Mesothelial cell of epicardium (in vitro differentiated cells): Measurements from ENCODE around the gene KIAA0319L. TPM values are rescaled to one million over a fixed set of nuclear protein-coding genes. Genes with fewer than 3 reads are reported as not detected.

Source experiments
- DNase-seq, 2 experiments: peaks; one replicate each; pipeline ENCODE4 v3.0.0; 2021; ENCODE audit warnings: low spot score in 2 of 2; ENCODE audit not compliant: unreplicated experiment in 2 of 2
- H3K27ac Mint-ChIP-seq: 2 replicates; pipeline ENCODE4 v1.8.0; 2021; ENCODE audit warnings: mixed read lengths
- H3K27me3 Mint-ChIP-seq: 2 replicates; pipeline ENCODE4 v1.8.0; 2021; ENCODE audit warnings: low read depth, mixed read lengths
- H3K36me3 Mint-ChIP-seq: 2 replicates; pipeline ENCODE4 v1.8.0; 2021; ENCODE audit warnings: mixed read lengths
- H3K4me1 Mint-ChIP-seq: 2 replicates; pipeline ENCODE4 v1.8.0; 2021; ENCODE audit warnings: mixed read lengths
- H3K4me3 Mint-ChIP-seq: 2 replicates; pipeline ENCODE4 v1.8.0; 2021; ENCODE audit warnings: mild to moderate bottlenecking, moderate library complexity, mixed read lengths
- H3K9me3 Mint-ChIP-seq: 2 replicates; pipeline ENCODE4 v1.8.0; 2021; ENCODE audit warnings: mixed read lengths
- total RNA-seq: library from RNA; stranded (reverse); gene quantifications from 3 replicates; pipeline ENCODE4 v1.2.1, GENCODE V29; 2021
- TF ChIP-seq, protein P1 (sequence below): fragments of 200-600 bp; sonication (generic); IDR thresholded peaks from one replicate; pipeline ENCODE4 v1.5.0; 2021; ENCODE audit warnings: antibody characterized with exemption; ENCODE audit not compliant: unreplicated experiment

The KIAA0319L gene
- total RNA-seq, 1 donor from 2014 or later, result 72.5 TPM

DNA sequence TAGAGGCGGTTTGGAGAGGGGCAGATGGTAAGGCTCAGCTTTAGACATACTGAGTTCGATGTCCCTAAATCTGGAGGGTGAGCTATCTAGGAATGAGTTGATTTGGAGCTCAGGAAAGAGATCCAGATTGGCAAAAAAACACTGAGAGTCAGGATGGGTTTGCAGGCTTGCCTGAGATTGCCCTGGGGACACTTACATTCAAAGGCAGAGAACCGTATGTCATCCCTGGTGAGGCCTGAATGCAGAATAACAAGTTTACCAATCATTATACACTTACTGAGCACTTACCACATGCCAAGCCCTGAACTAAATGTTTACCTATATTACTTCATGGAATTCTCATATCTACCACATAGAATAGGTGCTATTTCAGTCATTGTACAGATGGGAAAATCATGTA lies 43.4 kb upstream of the KIAA0319L start:
- no peaks in the 10 kb centered on the region for H3K27me3 Mint-ChIP-seq
- TF ChIP-seq, protein P1, sequence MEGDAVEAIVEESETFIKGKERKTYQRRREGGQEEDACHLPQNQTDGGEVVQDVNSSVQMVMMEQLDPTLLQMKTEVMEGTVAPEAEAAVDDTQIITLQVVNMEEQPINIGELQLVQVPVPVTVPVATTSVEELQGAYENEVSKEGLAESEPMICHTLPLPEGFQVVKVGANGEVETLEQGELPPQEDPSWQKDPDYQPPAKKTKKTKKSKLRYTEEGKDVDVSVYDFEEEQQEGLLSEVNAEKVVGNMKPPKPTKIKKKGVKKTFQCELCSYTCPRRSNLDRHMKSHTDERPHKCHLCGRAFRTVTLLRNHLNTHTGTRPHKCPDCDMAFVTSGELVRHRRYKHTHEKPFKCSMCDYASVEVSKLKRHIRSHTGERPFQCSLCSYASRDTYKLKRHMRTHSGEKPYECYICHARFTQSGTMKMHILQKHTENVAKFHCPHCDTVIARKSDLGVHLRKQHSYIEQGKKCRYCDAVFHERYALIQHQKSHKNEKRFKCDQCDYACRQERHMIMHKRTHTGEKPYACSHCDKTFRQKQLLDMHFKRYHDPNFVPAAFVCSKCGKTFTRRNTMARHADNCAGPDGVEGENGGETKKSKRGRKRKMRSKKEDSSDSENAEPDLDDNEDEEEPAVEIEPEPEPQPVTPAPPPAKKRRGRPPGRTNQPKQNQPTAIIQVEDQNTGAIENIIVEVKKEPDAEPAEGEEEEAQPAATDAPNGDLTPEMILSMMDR, result no peak
- H3K36me3 Mint-ChIP-seq, result peaks cover 22% of the 10 kb centered on the region
- no peak overlapping the region for H3K4me3 Mint-ChIP-seq
- no peaks in the 10 kb centered on the region for H3K9me3 Mint-ChIP-seq
- no peak overlapping the region for H3K27ac Mint-ChIP-seq
- no peak for DNase-seq
- peaks cover 13% of the 10 kb centered on the region for H3K4me1 Mint-ChIP-seq

DNA sequence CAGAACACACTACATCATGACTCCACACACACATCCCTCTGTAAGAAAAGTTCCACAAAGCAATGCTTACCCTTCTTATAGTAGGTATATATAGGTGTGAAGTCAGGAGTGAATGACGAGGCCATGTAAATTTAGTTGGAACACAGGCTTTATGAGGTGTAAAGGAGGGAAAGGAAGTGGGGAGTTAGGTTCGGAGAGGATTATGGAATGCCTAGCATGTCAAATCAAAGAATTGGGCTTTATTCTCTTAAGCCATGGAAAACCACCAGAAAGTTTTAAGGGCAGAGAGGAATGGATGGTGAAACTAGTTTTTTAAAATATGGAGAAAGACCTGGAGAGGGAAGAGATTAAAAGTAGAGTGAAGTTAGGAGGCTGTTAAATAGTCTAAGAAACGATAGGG lies 42.2 kb upstream of the KIAA0319L start:
- peaks cover 4% of the 10 kb centered on the region for H3K4me1 Mint-ChIP-seq
- H3K36me3 Mint-ChIP-seq, result peaks cover 20% of the 10 kb centered on the region
- H3K27me3 Mint-ChIP-seq, result no peaks in the 10 kb centered on the region
- TF ChIP-seq, protein P1, result no peak
- no peak overlapping the region for H3K4me3 Mint-ChIP-seq
- DNase-seq, result no peak
- H3K27ac Mint-ChIP-seq, result no peak overlapping the region
- no peaks in the 10 kb centered on the region for H3K9me3 Mint-ChIP-seq

DNA sequence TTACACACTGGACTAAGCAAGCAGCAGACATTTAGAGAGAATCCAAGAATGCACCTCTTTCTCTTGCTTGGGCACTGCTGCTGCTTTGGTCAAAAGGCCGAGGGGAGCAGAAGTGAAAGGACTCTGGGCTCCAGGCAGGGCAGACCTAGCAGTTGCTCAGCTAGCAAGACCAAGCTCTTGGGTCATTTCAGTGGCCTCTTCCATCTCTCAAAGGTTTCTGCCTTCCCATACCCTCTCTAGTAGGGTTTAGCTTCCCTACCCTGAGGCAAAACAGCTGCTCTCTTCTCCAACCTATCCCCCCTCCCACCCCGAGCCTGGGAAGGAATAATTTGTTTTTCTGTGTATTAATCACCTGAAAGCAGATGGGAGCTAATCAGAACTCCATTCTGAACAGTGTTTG lies 41.7 kb upstream of the KIAA0319L start:
- Mint-ChIP-seq H3K27ac (peak overlapping the region; percentile 55), H3K9me3 (no peaks in the 10 kb centered on the region), H3K4me1 (peaks cover 5% of the 10 kb centered on the region), H3K27me3 (no peaks in the 10 kb centered on the region), H3K4me3 (no peak overlapping the region), H3K36me3 (peaks cover 17% of the 10 kb centered on the region)
- TF ChIP-seq, protein P1, result no peak
- no peak for DNase-seq

DNA sequence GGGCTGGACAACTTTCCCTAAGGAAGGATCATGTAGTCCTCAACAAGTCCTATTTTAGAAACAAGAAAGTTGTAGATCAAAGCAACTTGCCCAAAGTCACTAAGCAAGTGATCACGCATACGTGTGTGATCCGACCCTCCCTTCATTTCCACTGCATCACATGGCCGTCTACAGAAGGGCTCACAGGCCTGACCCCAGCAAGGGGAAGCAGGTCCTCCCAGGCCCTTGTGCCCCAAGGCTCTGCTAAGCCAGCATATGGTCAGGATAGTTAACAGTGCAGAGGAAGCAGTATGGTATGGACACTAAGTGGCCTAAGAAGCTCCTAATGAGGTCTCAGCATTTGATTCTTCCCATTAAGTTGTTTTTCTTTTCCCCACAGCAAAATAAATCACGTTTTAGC lies 40.7 kb upstream of the KIAA0319L start:
- TF ChIP-seq, protein P1, result no peak
- no peak overlapping the region for H3K4me3 Mint-ChIP-seq
- peaks cover 15% of the 10 kb centered on the region for H3K4me1 Mint-ChIP-seq
- no peak overlapping the region for H3K27ac Mint-ChIP-seq
- H3K36me3 Mint-ChIP-seq, result peaks cover 9% of the 10 kb centered on the region
- H3K9me3 Mint-ChIP-seq, result no peaks in the 10 kb centered on the region
- no peak for DNase-seq
- H3K27me3 Mint-ChIP-seq, result no peaks in the 10 kb centered on the region

DNA sequence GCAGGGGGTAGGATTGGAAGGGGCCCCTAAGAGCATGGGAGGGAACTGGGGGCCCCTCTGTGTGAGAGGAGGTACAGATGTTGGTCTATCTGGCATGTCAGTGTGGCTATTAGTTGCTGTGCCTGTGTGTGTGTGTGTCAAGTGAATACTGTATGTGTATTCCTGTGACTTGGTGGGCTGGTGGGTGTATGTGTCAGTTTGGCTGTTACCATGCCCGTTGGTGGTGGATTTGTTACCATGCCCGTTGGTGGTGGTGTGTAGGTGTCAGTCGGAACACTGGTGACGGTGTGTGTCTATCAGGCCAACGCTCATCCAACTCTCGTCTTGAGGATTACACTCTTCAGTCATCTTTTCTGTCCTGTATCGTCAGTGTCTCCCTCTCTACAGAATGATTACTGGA lies 38.5 kb upstream of the KIAA0319L start:
- Mint-ChIP-seq H3K27me3 (no peaks in the 10 kb centered on the region), H3K36me3 (peaks cover 10% of the 10 kb centered on the region), H3K4me3 (no peak overlapping the region), H3K4me1 (peaks cover 17% of the 10 kb centered on the region), H3K27ac (no peak overlapping the region), H3K9me3 (no peaks in the 10 kb centered on the region)
- TF ChIP-seq, protein P1, result no peak
- DNase-seq, result no peak
